VCaP (cell line): Measurements from ENCODE around the gene TMEM217.

Experiments
- H3K27ac ChIP-seq: fragments of 450-650 bp; 2 replicates; pipeline ENCODE4 v1.5.1; 2017
- CTCF ChIP-seq: fragments of 450-650 bp; conservative IDR thresholded peaks from 2 replicates; pipeline ENCODE4 v1.5.1; 2017; ENCODE audit warnings: mild to moderate bottlenecking, moderate library complexity

The TMEM217 gene

GRCh38 chr6:37222125-37222967 lies 35.6 kb downstream of the TMEM217 start:
- no peak; the same call in 1 of the 2 replicates for TF ChIP-seq CTCF

GRCh38 chr6:37221585-37222124 lies 36.3 kb downstream of the TMEM217 start:
- peak overlapping the region; percentile 77 for H3K27ac ChIP-seq
- TF ChIP-seq CTCF, result no peak

More at GRCh38 chr6:37222125-37222967, 35.6 kb downstream of the TMEM217 start:
- H3K27ac ChIP-seq, result peak overlapping the region; percentile 77

GRCh38 chr6:37218511-37218910 lies 39.4 kb downstream of the TMEM217 start:
- TF ChIP-seq CTCF, result no peak
- H3K27ac ChIP-seq, result no peak overlapping the region

GRCh38 chr6:37218061-37218460 lies 39.9 kb downstream of the TMEM217 start:
- no peak overlapping the region for H3K27ac ChIP-seq
- no peak for TF ChIP-seq CTCF

GRCh38 chr6:37212268-37212667 lies 45.7 kb downstream of the TMEM217 start:
- no peak overlapping the region for H3K27ac ChIP-seq
- no peak for TF ChIP-seq CTCF

- 0 out of 2 replicates have a peak overlapping the region, but pooled peaks have one; percentile 14 for H3K27ac ChIP-seq
- peak; percentile 88 for TF ChIP-seq CTCF
Observed at GRCh38 chr6:37210313-37210968, 47.5 kb downstream of the TMEM217 start.
